Measurements from ENCODE around the gene ZNF93.

DNA sequence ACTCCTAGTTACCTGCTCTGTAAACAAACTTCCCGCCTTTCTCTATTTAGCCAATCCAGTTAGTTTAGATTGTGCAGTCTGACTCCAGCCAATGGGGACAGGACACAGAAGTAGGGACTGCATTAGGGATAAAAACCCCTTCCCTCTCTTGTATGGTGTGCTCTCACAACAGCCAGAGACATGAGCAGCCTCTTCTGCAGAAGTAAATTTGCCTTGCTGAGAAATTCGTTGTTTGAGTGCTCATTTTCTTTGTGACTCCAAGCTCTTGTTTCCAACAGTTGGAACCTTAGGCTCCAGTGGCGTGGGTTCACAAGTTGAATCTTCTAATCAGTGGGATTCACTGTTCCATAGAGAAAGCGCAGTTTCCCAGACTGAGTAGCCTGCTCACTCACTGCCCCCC, 66.1 kb downstream of the ZNF93 start:
- TF ChIP-seq EZH2 (IDR thresholded peaks at IDR 0.05; ENCODE audit: low read length, unreplicated experiment) (no peak), EZH2phosphoT487 (IDR thresholded peaks at IDR 0.05; ENCODE audit: borderline replicate concordance, low read length) (no peak)
- TF ChIP-seq, protein P1, sequence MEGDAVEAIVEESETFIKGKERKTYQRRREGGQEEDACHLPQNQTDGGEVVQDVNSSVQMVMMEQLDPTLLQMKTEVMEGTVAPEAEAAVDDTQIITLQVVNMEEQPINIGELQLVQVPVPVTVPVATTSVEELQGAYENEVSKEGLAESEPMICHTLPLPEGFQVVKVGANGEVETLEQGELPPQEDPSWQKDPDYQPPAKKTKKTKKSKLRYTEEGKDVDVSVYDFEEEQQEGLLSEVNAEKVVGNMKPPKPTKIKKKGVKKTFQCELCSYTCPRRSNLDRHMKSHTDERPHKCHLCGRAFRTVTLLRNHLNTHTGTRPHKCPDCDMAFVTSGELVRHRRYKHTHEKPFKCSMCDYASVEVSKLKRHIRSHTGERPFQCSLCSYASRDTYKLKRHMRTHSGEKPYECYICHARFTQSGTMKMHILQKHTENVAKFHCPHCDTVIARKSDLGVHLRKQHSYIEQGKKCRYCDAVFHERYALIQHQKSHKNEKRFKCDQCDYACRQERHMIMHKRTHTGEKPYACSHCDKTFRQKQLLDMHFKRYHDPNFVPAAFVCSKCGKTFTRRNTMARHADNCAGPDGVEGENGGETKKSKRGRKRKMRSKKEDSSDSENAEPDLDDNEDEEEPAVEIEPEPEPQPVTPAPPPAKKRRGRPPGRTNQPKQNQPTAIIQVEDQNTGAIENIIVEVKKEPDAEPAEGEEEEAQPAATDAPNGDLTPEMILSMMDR (conservative IDR thresholded peaks at IDR 0.05; ENCODE audit: low read depth, low read length), result no peak
